HEK293 (cell line): ENCODE measurements around the gene ARL14EP.

Source experiments
- CTCF ChIA-PET: fragments of 350-600 bp; formaldehyde crosslinking; extraction: SDS; loops from one replicate; lab custom pipeline; 2021; ENCODE audit warnings: antibody characterized with exemption; lab: Yijun Ruan, JAX
- POLR2A ChIA-PET: fragments of 300-600 bp; formaldehyde crosslinking; extraction: SDS; loops from one replicate; lab custom pipeline; 2020; ENCODE audit warnings: antibody characterized with exemption, inconsistent platforms; lab: Yijun Ruan, JAX
- H3K27ac ChIP-seq: fragments of 200-500 bp; sonication (Bioruptor generic); 2 replicates; pipeline ENCODE4 v1.5.1; 2014; ENCODE audit warnings: low read depth, low read length, control low read depth, inconsistent platforms; ENCODE audit errors: extremely low read depth
- H3K36me3 ChIP-seq, 2 experiments: fragments of 200-500 bp in 1 of 2; sonication (Bioruptor generic) in 1 of 2; 1 replicate in 1 of 2; 2 replicates in 1 of 2; pipeline ENCODE4 v1.5.1; 2014 to 2017; ENCODE audit warnings: inconsistent platforms in 2 of 2, low read length in 2 of 2; ENCODE audit not compliant: control insufficient read depth in 2 of 2, insufficient read depth in 1 of 2
- H3K4me1 ChIP-seq: fragments of 200-500 bp; sonication (Bioruptor generic); 2 replicates; pipeline ENCODE4 v1.5.1; 2014; ENCODE audit warnings: mild to moderate bottlenecking, low read length, inconsistent platforms; ENCODE audit not compliant: control insufficient read depth, insufficient read depth
- H3K4me3 ChIP-seq: 2 replicates; pipeline ENCODE4 v1.5.1; 2011; ENCODE audit warnings: low read depth, mild to moderate bottlenecking, control low read depth, low read length, moderate library complexity
- H3K9me3 ChIP-seq: fragments of 200-500 bp; sonication (Bioruptor generic); 2 replicates; pipeline ENCODE4 v1.5.1; 2014; ENCODE audit warnings: low read depth, low read length, inconsistent platforms; ENCODE audit not compliant: control insufficient read depth, insufficient read depth
- GLIS2 ChIP-seq: fragments of 450-650 bp; formaldehyde crosslinking; IDR thresholded peaks from 2 replicates; pipeline ENCODE4 v1.5.1; 2016; ENCODE audit warnings: missing biosample characterization, missing genetic modification characterization
- KLF1 ChIP-seq: fragments of 450-650 bp; formaldehyde crosslinking; IDR thresholded peaks from 2 replicates; pipeline ENCODE4 v1.5.1; 2016; ENCODE audit warnings: missing biosample characterization, missing genetic modification characterization
- TCF7L2 ChIP-seq: IDR thresholded peaks from 2 replicates; pipeline ENCODE4 v1.6.1; 2011; ENCODE audit warnings: low read depth, mild to moderate bottlenecking, inconsistent platforms, low read length, moderate library complexity, borderline replicate concordance
- ZIC2 ChIP-seq: fragments of 450-650 bp; formaldehyde crosslinking; IDR thresholded peaks from 2 replicates; pipeline ENCODE4 v1.5.1; 2016; ENCODE audit warnings: missing biosample characterization, missing genetic modification characterization
- ZNF10 ChIP-seq: fragments of 450-650 bp; formaldehyde crosslinking; IDR thresholded peaks from 2 replicates; pipeline ENCODE4 v1.5.1; 2017; ENCODE audit warnings: missing biosample characterization, missing genetic modification characterization
- ZNF19 ChIP-seq: fragments of 450-650 bp; formaldehyde crosslinking; IDR thresholded peaks from 2 replicates; pipeline ENCODE4; 2016; ENCODE audit warnings: missing biosample characterization, missing genetic modification characterization, low read depth
- ZNF202 ChIP-seq: fragments of 450-650 bp; formaldehyde crosslinking; IDR thresholded peaks from 2 replicates; pipeline ENCODE4 v1.5.1; 2016; ENCODE audit warnings: missing biosample characterization, missing genetic modification characterization, borderline replicate concordance
- ZNF221 ChIP-seq: fragments of 450-650 bp; formaldehyde crosslinking; IDR thresholded peaks from 2 replicates; pipeline ENCODE4 v1.5.1; 2017; ENCODE audit warnings: missing biosample characterization, missing genetic modification characterization, borderline replicate concordance
- ZNF23 ChIP-seq: fragments of 450-650 bp; formaldehyde crosslinking; IDR thresholded peaks from 2 replicates; pipeline ENCODE4 v1.5.1; 2016; ENCODE audit warnings: missing biosample characterization, missing genetic modification characterization, borderline replicate concordance
- ZNF280C ChIP-seq: fragments of 450-650 bp; formaldehyde crosslinking; IDR thresholded peaks from 2 replicates; pipeline ENCODE4 v1.5.1; 2016; ENCODE audit warnings: missing biosample characterization, missing genetic modification characterization
- ZNF335 ChIP-seq: fragments of 450-650 bp; formaldehyde crosslinking; conservative IDR thresholded peaks from 2 replicates; pipeline ENCODE4 v1.5.1; 2016; ENCODE audit warnings: missing biosample characterization, missing genetic modification characterization
- ZNF426 ChIP-seq: fragments of 450-650 bp; formaldehyde crosslinking; IDR thresholded peaks from 2 replicates; pipeline ENCODE4 v1.5.1; 2017; ENCODE audit warnings: missing biosample characterization, missing genetic modification characterization, mild to moderate bottlenecking, inconsistent platforms, moderate library complexity
- ZNF48 ChIP-seq: fragments of 450-650 bp; formaldehyde crosslinking; IDR thresholded peaks from 2 replicates; pipeline ENCODE4 v1.5.1; 2016; ENCODE audit warnings: missing biosample characterization, missing genetic modification characterization
- ZNF560 ChIP-seq: fragments of 450-650 bp; formaldehyde crosslinking; IDR thresholded peaks from 2 replicates; pipeline ENCODE4 v1.5.1; 2017; ENCODE audit warnings: missing biosample characterization, missing genetic modification characterization, borderline replicate concordance
- ZNF660 ChIP-seq: fragments of 450-650 bp; IDR thresholded peaks from 2 replicates; pipeline ENCODE4 v1.5.1; 2018; ENCODE audit warnings: missing biosample characterization, mild to moderate bottlenecking, missing genetic modification characterization
- ZNF785 ChIP-seq: fragments of 450-650 bp; formaldehyde crosslinking; IDR thresholded peaks from 2 replicates; pipeline ENCODE4 v1.5.1; 2016; ENCODE audit warnings: missing biosample characterization, missing genetic modification characterization
- ZNF830 ChIP-seq: fragments of 450-650 bp; IDR thresholded peaks from 2 replicates; pipeline ENCODE4 v1.5.0; 2018; ENCODE audit warnings: missing biosample characterization, missing genetic modification characterization, low read depth, mild to moderate bottlenecking, moderate library complexity
- ZNF837 ChIP-seq: fragments of 450-650 bp; formaldehyde crosslinking; IDR thresholded peaks from 2 replicates; pipeline ENCODE4 v1.5.1; 2016; ENCODE audit warnings: missing biosample characterization, missing genetic modification characterization
- ZSCAN30 ChIP-seq: fragments of 450-650 bp; IDR thresholded peaks from 2 replicates; pipeline ENCODE4 v1.5.1; 2018; ENCODE audit warnings: missing biosample characterization, mild to moderate bottlenecking, missing genetic modification characterization, moderate library complexity
- TF ChIP-seq, protein P1 (sequence below): fragments of 450-650 bp; formaldehyde crosslinking; conservative IDR thresholded peaks from 2 replicates; pipeline ENCODE4 v1.5.1; 2016; ENCODE audit warnings: low read depth, missing biosample characterization, missing genetic modification characterization
- TF ChIP-seq, protein P2 (sequence below): sonication (generic); formaldehyde crosslinking; IDR thresholded peaks from 2 replicates; pipeline ENCODE4 v1.8.1; 2022; ENCODE audit warnings: mild to moderate bottlenecking, moderate library complexity, missing genetic modification reagents

The ARL14EP gene

DNA sequence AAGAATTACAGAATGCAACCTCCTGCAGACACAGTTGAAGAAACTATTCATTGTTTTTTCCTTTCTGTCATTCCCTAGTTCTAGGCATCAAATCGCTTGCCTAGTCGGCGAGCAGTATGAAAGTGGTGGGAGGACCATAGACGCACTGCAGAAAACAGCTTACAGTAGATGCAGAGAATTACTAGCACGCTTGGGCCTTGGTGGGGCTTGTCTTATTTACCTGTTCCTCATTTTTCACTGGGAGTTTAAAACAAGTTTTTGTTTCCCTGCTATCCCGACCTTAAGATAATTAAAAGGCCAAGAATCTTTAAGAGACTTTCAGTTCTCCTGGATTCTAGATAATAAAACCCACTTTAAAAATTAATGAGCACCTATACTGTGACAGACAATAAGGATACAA, 713 bp upstream of the ARL14EP start (continued):
- TF ChIP-seq, protein P1, sequence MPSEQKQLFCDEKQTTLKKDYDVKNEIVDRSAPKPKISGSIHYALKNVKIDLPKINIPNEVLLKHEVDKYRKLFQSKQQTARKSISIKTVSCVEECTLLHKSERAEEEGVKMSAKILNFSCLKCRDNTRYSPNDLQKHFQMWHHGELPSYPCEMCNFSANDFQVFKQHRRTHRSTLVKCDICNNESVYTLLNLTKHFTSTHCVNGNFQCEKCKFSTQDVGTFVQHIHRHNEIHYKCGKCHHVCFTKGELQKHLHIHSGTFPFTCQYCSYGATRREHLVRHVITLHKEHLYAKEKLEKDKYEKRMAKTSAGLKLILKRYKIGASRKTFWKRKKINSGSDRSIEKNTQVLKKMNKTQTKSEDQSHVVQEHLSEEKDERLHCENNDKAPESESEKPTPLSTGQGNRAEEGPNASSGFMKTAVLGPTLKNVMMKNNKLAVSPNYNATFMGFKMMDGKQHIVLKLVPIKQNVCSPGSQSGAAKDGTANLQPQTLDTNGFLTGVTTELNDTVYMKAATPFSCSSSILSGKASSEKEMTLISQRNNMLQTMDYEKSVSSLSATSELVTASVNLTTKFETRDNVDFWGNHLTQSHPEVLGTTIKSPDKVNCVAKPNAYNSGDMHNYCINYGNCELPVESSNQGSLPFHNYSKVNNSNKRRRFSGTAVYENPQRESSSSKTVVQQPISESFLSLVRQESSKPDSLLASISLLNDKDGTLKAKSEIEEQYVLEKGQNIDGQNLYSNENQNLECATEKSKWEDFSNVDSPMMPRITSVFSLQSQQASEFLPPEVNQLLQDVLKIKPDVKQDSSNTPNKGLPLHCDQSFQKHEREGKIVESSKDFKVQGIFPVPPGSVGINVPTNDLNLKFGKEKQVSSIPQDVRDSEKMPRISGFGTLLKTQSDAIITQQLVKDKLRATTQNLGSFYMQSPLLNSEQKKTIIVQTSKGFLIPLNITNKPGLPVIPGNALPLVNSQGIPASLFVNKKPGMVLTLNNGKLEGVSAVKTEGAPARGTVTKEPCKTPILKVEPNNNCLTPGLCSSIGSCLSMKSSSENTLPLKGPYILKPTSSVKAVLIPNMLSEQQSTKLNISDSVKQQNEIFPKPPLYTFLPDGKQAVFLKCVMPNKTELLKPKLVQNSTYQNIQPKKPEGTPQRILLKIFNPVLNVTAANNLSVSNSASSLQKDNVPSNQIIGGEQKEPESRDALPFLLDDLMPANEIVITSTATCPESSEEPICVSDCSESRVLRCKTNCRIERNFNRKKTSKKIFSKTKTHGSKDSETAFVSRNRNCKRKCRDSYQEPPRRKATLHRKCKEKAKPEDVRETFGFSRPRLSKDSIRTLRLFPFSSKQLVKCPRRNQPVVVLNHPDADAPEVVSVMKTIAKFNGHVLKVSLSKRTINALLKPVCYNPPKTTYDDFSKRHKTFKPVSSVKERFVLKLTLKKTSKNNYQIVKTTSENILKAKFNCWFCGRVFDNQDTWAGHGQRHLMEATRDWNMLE (tag by site-specific recombination): no peak
- TF ChIP-seq ZNF830 (tag by site-specific recombination) (no peak), ZNF10 (tag by site-specific recombination) (no peak)

GRCh38 chr11:30326114-30326778, 3.3 kb downstream of the ARL14EP start:
- H3K9me3 ChIP-seq: no peaks in the 10 kb centered on the region
- no peak overlapping the region for H3K4me3 ChIP-seq
- peaks cover 0 to 15% of the 10 kb centered on the region in 2 experiments; a peak in 2 of 3 replicates for H3K36me3 ChIP-seq
- TF ChIP-seq ZIC2 (tag by site-specific recombination): no peak
- no peak for TF ChIP-seq ZNF560
- no peak for TF ChIP-seq ZNF660
- no peak for TF ChIP-seq ZNF19 (tag by site-specific recombination)
- TF ChIP-seq TCF7L2: no peak
- no peak for TF ChIP-seq GLIS2 (tag by site-specific recombination)
- no peak for TF ChIP-seq ZSCAN30 (tag by site-specific recombination)
- TF ChIP-seq ZNF48: no peak
- TF ChIP-seq ZNF837 (tag by site-specific recombination): no peak
- no peak for TF ChIP-seq ZNF202
- no peak for TF ChIP-seq ZNF280C (tag by site-specific recombination)
- TF ChIP-seq ZNF785 (tag by site-specific recombination): no peak
- no peak for TF ChIP-seq ZNF335 (tag by site-specific recombination)
- TF ChIP-seq, protein P2, sequence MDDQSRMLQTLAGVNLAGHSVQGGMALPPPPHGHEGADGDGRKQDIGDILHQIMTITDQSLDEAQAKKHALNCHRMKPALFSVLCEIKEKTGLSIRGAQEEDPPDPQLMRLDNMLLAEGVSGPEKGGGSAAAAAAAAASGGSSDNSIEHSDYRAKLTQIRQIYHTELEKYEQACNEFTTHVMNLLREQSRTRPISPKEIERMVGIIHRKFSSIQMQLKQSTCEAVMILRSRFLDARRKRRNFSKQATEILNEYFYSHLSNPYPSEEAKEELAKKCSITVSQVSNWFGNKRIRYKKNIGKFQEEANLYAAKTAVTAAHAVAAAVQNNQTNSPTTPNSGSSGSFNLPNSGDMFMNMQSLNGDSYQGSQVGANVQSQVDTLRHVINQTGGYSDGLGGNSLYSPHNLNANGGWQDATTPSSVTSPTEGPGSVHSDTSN (CRISPR knock-in tag): no peak
- no peak for TF ChIP-seq KLF1 (tag by site-specific recombination)
- no peak for TF ChIP-seq ZNF221 (tag by site-specific recombination)
- TF ChIP-seq ZNF23 (tag by site-specific recombination): no peak
- no peak for TF ChIP-seq ZNF426 (tag by site-specific recombination)
- H3K27ac ChIP-seq: no peak overlapping the region
- POLR2A ChIA-PET: interaction anchor here (0.6 kb wide), 1 partner anchor 432 kb away, joined by 4 read pairs; no protein-coding TSS in a partner anchor
- CTCF ChIA-PET: interaction anchor here (1.4 kb wide), 1 partner anchor 51 kb away, joined by 5 read pairs; no protein-coding TSS in a partner anchor
- H3K4me1 ChIP-seq: no peaks in the 10 kb centered on the region
